Measurements from ENCODE around the gene DENND1A. TPM values are rescaled to one million over a fixed set of nuclear protein-coding genes. Genes with fewer than 3 reads are reported as not detected.

Gene DENND1A
- polyA plus RNA-seq, 1 experiment, result 16.2 TPM

DNA sequence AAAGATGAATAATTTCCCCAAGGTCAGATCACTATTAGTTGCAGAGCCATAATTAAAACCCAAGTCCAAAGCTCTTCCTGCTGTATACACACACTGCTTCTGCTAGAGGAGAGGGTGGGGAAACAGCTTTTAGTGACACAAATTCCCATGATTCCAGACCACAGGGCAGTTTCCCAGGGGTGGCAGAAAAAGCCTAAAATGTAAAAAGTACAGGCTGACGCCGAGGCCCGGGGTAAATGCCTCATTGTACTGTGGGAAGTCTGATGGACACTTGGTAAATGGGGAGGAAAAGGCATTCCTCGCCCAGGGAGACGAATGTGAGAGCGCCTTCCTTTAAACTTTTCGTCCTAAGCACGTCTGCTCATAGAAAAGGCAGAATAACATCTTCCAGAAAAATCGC, 65.7 kb downstream of the DENND1A start:
- TF ChIP-seq, protein P1, sequence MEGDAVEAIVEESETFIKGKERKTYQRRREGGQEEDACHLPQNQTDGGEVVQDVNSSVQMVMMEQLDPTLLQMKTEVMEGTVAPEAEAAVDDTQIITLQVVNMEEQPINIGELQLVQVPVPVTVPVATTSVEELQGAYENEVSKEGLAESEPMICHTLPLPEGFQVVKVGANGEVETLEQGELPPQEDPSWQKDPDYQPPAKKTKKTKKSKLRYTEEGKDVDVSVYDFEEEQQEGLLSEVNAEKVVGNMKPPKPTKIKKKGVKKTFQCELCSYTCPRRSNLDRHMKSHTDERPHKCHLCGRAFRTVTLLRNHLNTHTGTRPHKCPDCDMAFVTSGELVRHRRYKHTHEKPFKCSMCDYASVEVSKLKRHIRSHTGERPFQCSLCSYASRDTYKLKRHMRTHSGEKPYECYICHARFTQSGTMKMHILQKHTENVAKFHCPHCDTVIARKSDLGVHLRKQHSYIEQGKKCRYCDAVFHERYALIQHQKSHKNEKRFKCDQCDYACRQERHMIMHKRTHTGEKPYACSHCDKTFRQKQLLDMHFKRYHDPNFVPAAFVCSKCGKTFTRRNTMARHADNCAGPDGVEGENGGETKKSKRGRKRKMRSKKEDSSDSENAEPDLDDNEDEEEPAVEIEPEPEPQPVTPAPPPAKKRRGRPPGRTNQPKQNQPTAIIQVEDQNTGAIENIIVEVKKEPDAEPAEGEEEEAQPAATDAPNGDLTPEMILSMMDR (IDR thresholded peaks at IDR 0.05; ENCODE audit: low read depth, low read length), result no peak
- ChIA-PET POLR2A (no interaction called here), CTCF (no interaction called here)
- no peak for DNase-seq (ENCODE audit: low read depth, low spot score)
- Histone ChIP-seq H3K9me3 (ENCODE audit: control insufficient read depth, insufficient read depth, low read length) (no peaks in the 10 kb centered on the region), H3K27ac (ENCODE audit: low read depth, low read length) (no peak overlapping the region), H3K27me3 (ENCODE audit: control insufficient read depth, insufficient read depth, low read length) (no peaks in the 10 kb centered on the region), H3K4me3 (ENCODE audit: low read depth, low read length) (no peak overlapping the region)

DNA sequence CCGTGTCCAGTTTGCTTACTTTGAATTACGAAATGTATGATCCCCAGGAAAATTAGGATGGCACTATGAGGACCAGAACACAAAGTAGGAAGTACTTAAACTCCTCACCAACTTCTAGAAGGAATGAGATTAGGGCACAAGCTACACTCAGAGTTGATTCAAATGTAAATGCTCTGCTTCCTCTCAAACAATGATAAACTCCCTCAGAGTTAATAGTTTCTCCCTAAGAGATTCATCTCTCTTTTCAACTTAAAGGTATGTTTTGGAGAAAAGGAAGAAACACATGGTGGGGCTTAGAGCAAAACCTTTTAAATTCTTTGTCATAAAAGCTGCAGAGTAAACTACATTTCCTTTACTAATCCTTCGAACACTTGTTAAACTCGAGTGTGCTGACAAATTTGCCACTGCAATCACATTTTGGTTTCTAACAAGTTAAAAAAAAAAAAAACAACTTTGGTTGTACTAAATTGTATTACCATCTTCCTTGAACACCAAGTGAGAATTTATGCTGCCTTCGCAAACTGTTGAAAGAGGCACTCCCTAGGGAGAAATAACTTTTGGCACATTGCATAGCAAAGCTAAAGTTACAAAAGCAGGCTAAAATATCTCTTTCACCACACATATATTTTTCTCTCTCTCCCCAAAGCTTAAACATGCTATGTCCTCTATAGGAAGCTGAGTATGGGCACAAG, 66.6 kb downstream of the DENND1A start:
- CTCF ChIA-PET, result no interaction called here
- POLR2A ChIA-PET, result no interaction called here
- DNase-seq (ENCODE audit: low read depth, low spot score), result no peak
- Histone ChIP-seq H3K9me3 (ENCODE audit: control insufficient read depth, insufficient read depth, low read length) (no peaks in the 10 kb centered on the region), H3K4me3 (ENCODE audit: low read depth, low read length) (no peak overlapping the region), H3K27me3 (ENCODE audit: control insufficient read depth, insufficient read depth, low read length) (no peaks in the 10 kb centered on the region), H3K27ac (ENCODE audit: low read depth, low read length) (no peak overlapping the region)
- TF ChIP-seq, protein P1 (IDR thresholded peaks at IDR 0.05; ENCODE audit: low read depth, low read length), result no peak

DNA sequence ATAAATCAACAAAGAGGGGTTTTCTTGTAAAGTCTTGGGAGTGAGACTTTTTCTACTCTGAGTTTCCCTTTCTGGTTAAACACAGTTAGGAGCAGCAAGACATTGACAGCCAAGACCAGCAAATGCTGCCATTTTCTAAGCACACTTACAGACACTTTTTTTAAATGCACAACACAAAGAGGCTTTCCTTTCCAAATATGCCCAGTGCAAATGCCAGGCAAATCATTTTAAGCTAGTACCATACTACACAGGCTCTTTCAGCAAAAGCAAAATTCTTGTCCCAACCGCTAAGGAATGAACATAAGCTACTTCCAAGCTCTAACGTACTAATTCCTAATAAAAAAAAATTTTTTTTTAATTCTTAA, 68.2 kb downstream of the DENND1A start:
- H3K27ac ChIP-seq (ENCODE audit: low read depth, low read length), result no peak overlapping the region
- no peak for DNase-seq (ENCODE audit: low read depth, low spot score)
- H3K9me3 ChIP-seq (ENCODE audit: control insufficient read depth, insufficient read depth, low read length), result no peaks in the 10 kb centered on the region
- H3K27me3 ChIP-seq (ENCODE audit: control insufficient read depth, insufficient read depth, low read length), result no peaks in the 10 kb centered on the region
- POLR2A ChIA-PET, result no interaction called here
- no peak overlapping the region for H3K4me3 ChIP-seq (ENCODE audit: low read depth, low read length)
- CTCF ChIA-PET, result no interaction called here
- TF ChIP-seq, protein P1 (IDR thresholded peaks at IDR 0.05; ENCODE audit: low read depth, low read length), result no peak

DNA sequence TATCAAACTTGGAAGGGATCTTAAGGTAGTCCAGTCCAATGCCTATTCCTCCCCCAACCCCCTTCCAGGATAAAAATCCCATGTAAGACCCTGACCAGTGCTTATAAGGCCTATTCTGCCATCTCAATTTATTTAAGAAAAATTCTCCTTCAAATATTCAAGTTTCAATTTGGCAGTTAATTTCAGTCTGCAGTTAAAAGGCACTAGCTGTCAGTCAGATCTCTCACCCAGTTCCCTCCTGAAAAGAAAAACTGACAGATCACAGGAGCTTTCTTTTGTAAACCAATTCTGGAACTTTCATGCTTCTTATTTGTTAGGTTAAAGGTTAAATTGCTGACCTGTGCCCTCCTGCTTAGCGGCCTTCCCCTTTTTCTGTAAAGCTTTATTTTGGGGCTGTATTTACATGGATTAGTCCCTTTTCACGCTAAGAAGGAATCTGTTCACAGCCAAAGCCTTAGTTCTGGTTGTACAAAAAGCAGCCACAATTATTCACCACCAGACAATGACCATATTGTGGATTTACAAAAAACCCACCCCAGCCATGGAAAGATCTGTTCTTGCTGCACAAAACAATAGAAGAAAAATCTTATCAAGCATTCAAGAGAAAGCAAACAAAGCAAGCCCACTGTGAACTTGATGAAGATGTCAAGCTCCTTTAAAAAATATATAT, 68.7 kb downstream of the DENND1A start:
- TF ChIP-seq, protein P1 (IDR thresholded peaks at IDR 0.05; ENCODE audit: low read depth, low read length), result no peak
- POLR2A ChIA-PET, result no interaction called here
- no peak overlapping the region for H3K27ac ChIP-seq (ENCODE audit: low read depth, low read length)
- no peaks in the 10 kb centered on the region for H3K9me3 ChIP-seq (ENCODE audit: control insufficient read depth, insufficient read depth, low read length)
- no peak overlapping the region for H3K4me3 ChIP-seq (ENCODE audit: low read depth, low read length)
- DNase-seq (ENCODE audit: low read depth, low spot score), result no peak
- no peaks in the 10 kb centered on the region for H3K27me3 ChIP-seq (ENCODE audit: control insufficient read depth, insufficient read depth, low read length)
- CTCF ChIA-PET, result no interaction called here

DNA sequence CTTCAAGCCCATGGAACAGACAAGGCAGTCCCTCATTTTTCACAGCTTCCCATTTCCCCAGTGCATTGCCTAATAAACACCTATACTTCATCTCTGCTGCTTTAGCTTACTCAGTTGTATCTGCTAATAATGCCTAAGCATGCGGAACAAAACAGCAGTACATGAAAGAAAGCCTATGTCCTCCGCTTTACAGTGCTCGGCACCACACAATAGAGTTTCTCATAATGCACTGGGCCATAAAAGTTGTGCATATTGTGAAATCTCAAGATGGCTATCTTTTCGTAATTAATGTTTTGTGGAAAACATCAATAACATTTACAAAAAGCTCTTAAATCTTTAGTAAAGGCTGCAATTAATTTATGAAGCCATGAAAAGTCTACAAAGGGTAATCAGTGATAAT, 69.3 kb downstream of the DENND1A start:
- DNase-seq (ENCODE audit: low read depth, low spot score), result no peak
- ChIA-PET CTCF (no interaction called here), POLR2A (no interaction called here)
- H3K9me3 ChIP-seq (ENCODE audit: control insufficient read depth, insufficient read depth, low read length), result no peaks in the 10 kb centered on the region
- H3K27me3 ChIP-seq (ENCODE audit: control insufficient read depth, insufficient read depth, low read length), result no peaks in the 10 kb centered on the region
- no peak overlapping the region for H3K27ac ChIP-seq (ENCODE audit: low read depth, low read length)
- no peak overlapping the region for H3K4me3 ChIP-seq (ENCODE audit: low read depth, low read length)
- TF ChIP-seq, protein P1 (IDR thresholded peaks at IDR 0.05; ENCODE audit: low read depth, low read length), result no peak
